ENCODE results near the gene HIP1R.

The HIP1R gene

DNA sequence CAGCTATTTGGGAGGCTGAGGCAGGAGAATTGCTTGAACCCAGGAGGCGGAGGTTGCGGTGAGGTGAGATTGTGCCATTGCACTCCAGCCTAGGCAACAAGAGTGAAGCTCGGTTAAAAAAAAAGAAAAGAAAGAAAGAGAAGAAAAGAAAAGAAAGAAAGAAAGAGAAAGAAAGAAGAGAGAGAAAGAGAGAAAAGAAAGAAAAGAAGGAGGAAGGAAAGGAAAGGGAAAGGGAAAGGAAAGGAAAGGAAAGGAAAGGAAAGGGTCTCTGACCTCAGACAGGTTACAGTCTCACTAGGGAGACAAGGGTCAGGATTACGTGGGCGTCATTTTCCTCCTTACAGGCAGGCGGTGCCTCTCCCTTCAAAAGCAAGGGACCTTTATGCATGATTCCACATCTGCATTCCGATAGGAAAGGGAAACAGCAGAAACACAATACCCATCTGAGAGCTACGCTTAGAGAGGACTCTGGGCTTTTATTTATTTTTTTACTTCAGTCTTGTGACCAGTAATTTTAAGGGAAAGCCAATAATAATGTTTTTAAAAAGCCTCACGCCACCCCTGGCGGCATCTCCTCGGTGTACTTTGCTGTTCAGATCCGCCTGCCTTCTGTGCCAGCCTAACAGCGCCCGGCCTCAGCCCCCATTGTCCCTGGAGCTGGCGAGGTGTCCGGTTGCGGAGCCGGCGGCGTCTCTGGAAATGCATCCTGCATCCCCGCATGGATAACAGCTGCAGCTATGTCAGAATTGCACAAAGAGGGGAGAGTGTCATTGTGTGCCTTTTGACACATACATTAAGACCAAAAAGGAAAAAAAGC is 945 bp upstream of the HIP1R start:
- peak; percentile 60 to 64 for DNase-seq

GRCh38 chr12:122835750-122836026 is 431 bp downstream of the HIP1R start:
- DNase-seq, result no peak

GRCh38 chr12:122836027-122836921 is 1.0 kb downstream of the HIP1R start:
- no peak for DNase-seq

DNA sequence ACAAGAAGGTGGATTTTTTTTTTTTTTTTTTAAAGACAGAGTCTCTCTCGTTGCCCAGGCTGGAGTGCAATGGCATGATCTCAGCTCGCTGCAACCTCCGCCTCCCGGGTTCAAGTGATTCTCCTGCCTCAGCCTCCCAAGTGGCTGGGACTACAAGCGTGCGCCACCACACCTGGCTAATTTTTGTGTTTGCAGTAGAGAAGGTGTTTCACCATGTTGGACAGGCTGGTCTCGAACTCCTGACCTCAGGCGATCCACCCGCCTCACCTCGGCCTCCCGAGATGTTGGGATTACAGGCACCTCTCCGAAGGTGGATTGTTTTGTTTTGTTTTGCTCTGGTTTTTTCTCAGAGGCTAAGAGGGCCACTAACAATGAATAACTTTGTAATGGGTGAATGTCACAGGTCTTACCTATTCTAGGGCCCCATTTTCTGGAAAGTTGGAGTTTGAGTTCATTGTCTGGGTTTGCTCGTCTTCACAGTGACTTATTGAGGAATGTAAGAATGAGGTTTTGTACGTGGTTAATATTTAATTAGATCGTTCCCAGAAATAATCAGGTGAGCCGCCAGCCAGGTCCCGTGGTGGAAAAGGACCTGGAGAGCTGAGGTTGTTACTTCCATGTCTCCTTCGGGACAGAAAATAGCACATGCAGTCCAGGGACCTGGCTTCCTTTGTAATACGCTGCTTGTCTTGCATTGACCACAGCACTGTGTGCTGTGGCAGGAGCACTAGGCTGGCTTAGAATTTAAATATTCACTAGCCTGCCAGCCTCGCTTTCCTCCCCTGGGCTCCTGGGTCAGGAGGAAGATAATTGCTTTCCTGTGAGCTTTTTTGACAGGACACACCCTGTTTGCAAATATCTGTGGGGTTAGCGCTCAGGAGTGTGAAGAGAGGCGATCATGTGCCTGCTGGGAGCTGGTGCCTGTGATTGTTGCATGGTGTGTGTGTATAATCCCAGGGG is 2.3 kb downstream of the HIP1R start:
- DNase-seq, result no peak

GRCh38 chr12:122838841-122839240 is 3.6 kb downstream of the HIP1R start:
- no peak for DNase-seq

GRCh38 chr12:122839907-122840554 is 4.8 kb downstream of the HIP1R start:
- DNase-seq, result peak in 1 of 2 donors; percentile 41

GRCh38 chr12:122840580-122841513 is 5.6 kb downstream of the HIP1R start:
- DNase-seq, result peak in 1 of 2 donors; percentile 45

DNA sequence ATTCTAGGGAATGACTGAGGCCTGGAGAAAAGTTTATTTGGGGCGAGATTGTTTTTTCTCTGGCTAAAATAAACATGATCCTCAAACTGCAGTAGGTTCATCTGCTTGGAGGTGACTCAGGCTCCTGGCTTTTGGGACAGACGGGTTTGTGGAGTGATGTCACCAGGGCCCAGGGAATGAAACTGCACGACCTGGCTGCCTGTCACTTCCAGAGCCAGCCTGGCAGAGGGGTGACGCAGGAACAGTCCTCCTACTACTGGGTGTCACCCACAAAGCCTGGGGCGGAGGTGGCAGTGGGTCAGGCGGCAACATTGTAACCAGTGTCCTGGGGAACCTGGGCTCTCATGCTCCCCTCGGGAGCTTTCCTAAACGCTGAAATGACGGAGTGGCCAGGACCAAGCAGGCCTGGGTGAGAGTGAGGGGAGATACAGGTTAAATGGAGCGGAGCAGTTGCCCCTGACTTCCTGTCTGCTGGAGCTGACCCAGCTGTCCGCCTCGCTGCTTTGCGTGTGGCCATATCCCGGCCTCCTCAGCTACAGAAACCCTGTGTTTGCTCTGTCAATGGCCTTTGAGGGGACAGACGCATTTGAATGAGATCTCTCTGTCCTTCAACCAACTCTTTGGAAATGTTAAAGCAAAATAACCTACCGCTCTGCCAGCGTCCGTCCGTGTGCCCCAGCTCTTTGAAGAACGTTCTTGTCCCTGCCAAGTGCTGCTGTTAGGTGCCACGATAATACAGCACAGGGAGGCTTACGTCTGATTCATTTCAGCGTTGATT is 6.5 kb downstream of the HIP1R start:
- peak; percentile 46 to 81 for DNase-seq

GRCh38 chr12:122842505-122843405 is 7.5 kb downstream of the HIP1R start:
- DNase-seq, result no peak

- no peak for DNase-seq
These were observed 8.2 kb downstream of the HIP1R start for GRCh38 chr12:122843455-122843854.

DNA sequence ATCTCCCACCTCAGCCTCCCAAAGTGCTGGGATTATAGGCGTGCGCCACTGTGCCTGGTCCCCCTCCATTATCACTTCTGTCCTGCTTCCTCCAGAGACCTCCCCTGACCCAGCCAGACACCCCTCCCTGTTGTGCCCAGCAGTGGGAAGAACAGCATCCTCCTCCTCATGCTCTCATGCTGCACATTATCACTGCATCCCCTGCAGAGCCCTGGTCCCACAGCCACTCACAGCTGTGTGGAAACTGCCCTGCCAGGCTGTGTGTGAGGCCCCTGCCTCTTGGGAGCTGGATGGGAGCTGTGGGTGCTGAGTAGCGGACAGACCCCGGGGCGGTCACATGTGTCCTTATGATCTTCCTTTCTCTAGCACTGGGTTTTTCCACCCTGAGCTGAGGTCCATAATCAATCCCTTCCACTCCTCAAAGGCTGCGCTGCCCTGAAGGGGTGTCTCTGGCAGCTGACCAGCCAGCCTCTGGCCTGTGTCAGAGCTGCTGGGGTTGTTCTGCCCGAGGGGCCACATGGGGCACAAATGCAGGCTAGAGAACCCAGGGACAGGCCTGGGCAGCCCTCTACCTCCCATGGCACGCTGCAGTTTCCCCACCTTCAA is 9.2 kb downstream of the HIP1R start:
- DNase-seq, result peak in 1 of 2 donors; percentile 70

DNA sequence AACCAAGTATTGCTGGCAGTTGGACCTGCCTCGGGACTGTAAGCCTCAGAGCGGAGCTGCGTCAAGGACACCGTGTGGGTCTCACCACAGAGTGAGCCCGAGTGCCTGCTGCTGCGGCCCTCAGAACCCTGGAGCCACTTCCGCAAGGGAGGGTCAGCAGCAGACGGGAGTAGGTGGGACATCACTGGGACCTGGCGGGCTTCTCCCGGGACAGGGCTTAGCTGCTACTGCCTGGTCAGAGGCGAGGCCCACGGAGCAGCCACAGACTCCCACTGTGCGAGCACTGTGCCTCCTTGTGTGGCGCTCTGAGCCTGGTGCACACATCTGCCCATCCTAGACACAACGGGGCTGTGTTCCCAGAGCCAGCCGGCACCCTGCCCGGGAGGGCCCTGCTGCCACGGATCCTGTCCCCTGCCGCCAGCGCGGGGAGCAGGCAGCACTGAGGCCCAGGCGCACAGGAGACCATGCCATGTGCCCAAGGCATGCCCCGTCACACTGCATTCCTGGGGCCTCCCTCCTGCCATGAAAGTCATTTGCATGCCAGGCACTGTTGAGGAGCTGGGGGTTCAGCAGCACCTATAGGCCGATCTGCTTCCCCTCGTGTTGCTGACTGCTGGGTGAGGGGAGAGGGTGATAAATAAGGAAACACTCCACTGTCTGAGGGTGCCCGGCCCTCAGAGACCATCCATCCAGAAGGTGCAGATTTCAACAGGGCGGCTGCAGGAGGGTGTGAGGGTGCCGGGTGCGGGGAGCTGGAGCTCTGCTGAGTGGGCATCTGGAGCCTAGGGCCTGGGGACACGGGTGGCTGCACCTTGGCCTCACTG is 10.0 kb downstream of the HIP1R start:
- peak; percentile 95 to 96 for DNase-seq

DNA sequence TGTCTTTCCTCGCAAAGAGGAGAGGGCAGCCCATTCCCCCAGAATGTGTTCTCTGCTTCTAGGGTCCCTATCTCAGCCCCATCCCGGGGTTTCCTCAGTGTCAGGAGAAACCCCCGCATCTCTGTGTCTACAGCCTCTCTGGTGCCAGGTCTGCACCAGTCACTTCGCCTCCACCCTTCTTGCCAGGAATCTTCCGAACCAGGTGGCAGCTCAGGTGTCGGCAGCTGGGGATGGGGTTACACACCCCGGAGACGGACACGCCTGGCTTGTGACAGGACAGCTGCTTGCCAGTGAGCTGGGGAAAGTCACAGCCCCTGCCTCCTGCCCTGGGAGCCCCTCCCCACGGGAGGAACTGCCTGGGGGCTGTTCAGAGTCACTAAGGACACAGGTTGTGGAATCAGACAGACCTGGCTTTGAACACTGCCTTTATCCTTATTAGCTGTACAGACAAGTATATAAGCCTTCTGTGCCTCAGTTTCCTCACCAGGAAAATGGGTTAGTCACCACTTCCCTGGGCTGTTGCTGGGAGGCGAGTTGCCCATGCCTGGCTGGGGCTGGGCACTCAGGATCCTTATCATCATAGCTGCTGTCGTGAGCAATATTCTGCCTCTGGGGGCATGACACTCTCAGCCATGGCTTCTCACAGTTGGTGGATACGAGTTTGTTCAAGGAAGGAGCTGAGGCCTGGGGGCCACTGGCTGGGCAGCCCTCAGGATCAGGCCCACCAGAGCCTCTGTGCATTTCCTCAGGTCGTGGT is 10.8 kb downstream of the HIP1R start:
- no peak for DNase-seq

- no peak for DNase-seq
These were observed 11.6 kb downstream of the HIP1R start for GRCh38 chr12:122846622-122847515.

- no peak for DNase-seq
These were observed 12.2 kb downstream of the HIP1R start for GRCh38 chr12:122847516-122847836.

DNA sequence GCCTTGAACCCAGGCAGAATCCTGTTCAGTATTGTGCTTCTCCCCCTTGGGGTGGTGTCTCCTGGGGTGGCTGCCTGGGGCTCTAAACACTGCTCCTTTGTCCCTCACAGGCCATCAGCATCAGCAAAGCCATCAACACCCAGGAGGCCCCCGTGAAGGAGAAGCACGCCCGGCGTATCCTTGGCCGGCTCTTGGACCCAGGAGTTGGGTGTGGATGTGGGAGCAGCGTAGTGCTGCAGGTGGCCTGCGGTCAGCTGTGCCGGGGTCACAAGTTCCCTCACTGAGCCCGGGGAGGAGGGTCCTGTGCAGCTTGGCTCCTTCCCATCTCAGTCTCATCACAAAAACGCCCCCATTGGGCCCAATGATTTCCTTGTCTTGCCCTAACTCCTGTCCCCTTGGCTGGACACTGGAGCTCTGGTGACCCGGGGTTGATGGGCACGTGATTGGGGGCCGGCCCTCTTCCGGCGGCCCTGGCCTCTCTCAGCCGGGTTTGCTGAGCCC is 12.7 kb downstream of the HIP1R start:
- DNase-seq, result peak; percentile 35 to 51

All from hippocampal formation (tissue), 2 donors.